Mammary epithelial cell (primary cell): Measurements from ENCODE around the gene RPRD1B.

Experiments used
- CTCF ChIP-seq, 2 donors: IDR thresholded peaks in 1 of 2; conservative IDR thresholded peaks in 1 of 2; 2 replicates each; pipeline ENCODE4 v1.5.1; 2011 to 2012; ENCODE audit warnings: inconsistent platforms in 2 of 2, low read length in 2 of 2, mild to moderate bottlenecking in 2 of 2, control low read depth in 1 of 2, low read depth in 1 of 2; ENCODE audit not compliant: insufficient read depth in 1 of 2; ENCODE audit errors: extremely low read depth in 1 of 2
- EZH2 ChIP-seq: IDR thresholded peaks from 2 replicates; pipeline ENCODE4 v1.6.1; 2012; ENCODE audit warnings: low read length, inconsistent platforms, borderline replicate concordance

GRCh38 chr20:38000293-38000692, 33.3 kb upstream of the RPRD1B start:
- TF ChIP-seq CTCF (conservative IDR thresholded peaks at IDR 0.05 in 1 of 2, IDR thresholded peaks at IDR 0.05 in 1 of 2; ENCODE audit: extremely low read depth in 1 of 2, insufficient read depth in 1 of 2, low read depth in 1 of 2, low read length in 2 of 2) (no peak), EZH2 (no peak)
